Measurements from ENCODE around the gene SIRPG.

DNA sequence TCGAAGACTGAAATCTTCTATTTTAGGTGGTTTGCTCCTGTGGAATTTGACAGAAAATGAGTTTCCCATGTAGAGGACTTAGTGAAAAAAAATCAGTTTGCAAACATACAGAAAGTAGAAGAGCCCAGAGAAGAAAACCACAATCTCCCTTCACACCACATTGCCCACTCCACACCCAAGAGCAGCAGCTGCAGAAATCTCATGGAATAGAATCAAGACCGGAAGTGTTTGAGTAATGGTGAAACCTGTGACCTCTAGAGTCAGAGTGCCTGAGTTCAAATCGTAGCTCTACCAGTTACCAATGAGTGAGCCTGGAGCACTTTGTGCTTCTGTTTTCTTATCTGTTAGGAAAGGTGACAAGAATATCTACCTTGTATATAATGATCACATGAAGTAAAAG is 4.6 kb downstream of the SIRPG start:
- no peak for TF ChIP-seq ASH2L (IDR thresholded peaks at IDR 0.05; ENCODE audit: borderline replicate concordance, low read depth)
- TF ChIP-seq TCF7 (IDR thresholded peaks at IDR 0.05; ENCODE audit: borderline replicate concordance), result no peak
- no peak for TF ChIP-seq ZNF207 (IDR thresholded peaks at IDR 0.05; ENCODE audit: borderline replicate concordance)
- no peak for TF ChIP-seq NR2C2 (IDR thresholded peaks at IDR 0.05; ENCODE audit: borderline replicate concordance, control insufficient read depth, insufficient read length, low read depth)
- TF ChIP-seq, protein P1, sequence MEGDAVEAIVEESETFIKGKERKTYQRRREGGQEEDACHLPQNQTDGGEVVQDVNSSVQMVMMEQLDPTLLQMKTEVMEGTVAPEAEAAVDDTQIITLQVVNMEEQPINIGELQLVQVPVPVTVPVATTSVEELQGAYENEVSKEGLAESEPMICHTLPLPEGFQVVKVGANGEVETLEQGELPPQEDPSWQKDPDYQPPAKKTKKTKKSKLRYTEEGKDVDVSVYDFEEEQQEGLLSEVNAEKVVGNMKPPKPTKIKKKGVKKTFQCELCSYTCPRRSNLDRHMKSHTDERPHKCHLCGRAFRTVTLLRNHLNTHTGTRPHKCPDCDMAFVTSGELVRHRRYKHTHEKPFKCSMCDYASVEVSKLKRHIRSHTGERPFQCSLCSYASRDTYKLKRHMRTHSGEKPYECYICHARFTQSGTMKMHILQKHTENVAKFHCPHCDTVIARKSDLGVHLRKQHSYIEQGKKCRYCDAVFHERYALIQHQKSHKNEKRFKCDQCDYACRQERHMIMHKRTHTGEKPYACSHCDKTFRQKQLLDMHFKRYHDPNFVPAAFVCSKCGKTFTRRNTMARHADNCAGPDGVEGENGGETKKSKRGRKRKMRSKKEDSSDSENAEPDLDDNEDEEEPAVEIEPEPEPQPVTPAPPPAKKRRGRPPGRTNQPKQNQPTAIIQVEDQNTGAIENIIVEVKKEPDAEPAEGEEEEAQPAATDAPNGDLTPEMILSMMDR (IDR thresholded peaks at IDR 0.05 in 2 of 3, conservative IDR thresholded peaks at IDR 0.05 in 1 of 3; ENCODE audit: control insufficient read depth in 2 of 3, extremely low read depth in 1 of 3, insufficient read depth in 1 of 3, low read depth in 3 of 3, low read length in 3 of 3), result no peak
- TF ChIP-seq NFYB (IDR thresholded peaks at IDR 0.05; ENCODE audit: insufficient read depth, low read depth, low read length), result no peak
- no peak for TF ChIP-seq SMC3 (IDR thresholded peaks at IDR 0.05; ENCODE audit: borderline replicate concordance, low read length)
- TF ChIP-seq POLR2A (IDR thresholded peaks at IDR 0.05; ENCODE audit: low read depth, low read length), result no peak
- no peak for TF ChIP-seq HCFC1 (IDR thresholded peaks at IDR 0.05; ENCODE audit: low read length)
- TF ChIP-seq, protein P2, sequence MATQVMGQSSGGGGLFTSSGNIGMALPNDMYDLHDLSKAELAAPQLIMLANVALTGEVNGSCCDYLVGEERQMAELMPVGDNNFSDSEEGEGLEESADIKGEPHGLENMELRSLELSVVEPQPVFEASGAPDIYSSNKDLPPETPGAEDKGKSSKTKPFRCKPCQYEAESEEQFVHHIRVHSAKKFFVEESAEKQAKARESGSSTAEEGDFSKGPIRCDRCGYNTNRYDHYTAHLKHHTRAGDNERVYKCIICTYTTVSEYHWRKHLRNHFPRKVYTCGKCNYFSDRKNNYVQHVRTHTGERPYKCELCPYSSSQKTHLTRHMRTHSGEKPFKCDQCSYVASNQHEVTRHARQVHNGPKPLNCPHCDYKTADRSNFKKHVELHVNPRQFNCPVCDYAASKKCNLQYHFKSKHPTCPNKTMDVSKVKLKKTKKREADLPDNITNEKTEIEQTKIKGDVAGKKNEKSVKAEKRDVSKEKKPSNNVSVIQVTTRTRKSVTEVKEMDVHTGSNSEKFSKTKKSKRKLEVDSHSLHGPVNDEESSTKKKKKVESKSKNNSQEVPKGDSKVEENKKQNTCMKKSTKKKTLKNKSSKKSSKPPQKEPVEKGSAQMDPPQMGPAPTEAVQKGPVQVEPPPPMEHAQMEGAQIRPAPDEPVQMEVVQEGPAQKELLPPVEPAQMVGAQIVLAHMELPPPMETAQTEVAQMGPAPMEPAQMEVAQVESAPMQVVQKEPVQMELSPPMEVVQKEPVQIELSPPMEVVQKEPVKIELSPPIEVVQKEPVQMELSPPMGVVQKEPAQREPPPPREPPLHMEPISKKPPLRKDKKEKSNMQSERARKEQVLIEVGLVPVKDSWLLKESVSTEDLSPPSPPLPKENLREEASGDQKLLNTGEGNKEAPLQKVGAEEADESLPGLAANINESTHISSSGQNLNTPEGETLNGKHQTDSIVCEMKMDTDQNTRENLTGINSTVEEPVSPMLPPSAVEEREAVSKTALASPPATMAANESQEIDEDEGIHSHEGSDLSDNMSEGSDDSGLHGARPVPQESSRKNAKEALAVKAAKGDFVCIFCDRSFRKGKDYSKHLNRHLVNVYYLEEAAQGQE (IDR thresholded peaks at IDR 0.05; ENCODE audit: low read depth, low read length), result no peak
- TF ChIP-seq SRF (IDR thresholded peaks at IDR 0.05; ENCODE audit: low read depth in 2 of 2, low read length in 2 of 2), result no peak
- TF ChIP-seq MTA3 (IDR thresholded peaks at IDR 0.05; ENCODE audit: borderline replicate concordance, low read length), result no peak

Data from GM12878 (cell line).